Measurements from ENCODE around the gene PGLYRP2.

PGLYRP2 gene

DNA sequence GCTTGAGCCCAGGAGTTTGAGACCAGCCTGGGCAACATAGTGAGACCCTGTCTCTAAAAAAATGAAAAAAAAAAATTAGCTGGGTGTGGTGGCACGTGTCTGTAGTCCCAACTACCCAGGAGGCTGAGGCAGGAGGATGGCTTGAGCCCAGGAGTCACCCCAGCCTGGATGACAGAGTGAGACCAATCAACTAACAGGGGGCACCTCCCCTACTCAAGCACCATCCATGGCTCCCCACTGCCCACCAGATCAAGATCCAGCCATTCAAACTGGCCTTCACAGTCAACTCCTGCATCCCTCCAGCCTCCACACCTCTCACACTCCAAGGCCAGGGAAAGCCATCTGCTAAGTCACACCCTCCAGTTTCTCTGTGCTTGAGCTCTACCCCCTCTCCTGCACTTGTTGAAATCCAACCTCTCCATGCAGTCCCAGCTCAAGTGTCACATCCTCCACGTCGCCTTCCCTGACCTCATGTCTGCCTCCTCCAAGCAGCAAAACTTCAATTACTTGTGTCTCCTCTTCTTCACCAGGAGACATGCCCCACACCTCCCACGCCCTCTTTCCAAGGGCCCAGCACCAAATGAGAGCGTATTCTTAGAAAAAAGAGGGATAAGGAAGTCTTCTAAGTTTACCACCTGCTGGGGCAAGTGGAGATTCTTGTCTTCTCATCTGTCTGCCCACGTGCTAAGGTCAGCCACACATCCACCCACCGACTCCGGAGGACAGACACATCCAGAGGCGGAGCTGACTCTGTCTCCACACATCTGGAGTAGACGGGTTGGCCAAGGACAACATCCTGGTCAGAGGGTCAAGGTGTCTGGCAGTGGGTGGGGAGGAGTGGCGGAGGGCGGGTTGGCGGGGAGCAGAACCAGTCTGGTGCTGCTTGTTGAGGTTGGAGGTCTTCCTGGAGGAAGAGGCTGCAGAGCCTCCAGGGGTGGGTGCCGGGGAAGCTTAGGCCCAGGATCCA is 28.1 kb upstream of the PGLYRP2 start:
- H3K9me3 ChIP-seq (replicated peaks in 1 of 2; ENCODE audit: control insufficient read depth in 2 of 2, insufficient read depth in 1 of 2, low read depth in 1 of 2, low read length in 2 of 2) = peaks cover 0 to 6% of the 10 kb centered on the region in 2 donors
- H3K9ac ChIP-seq (ENCODE audit: low read depth, low read length, poor library complexity) = no peak overlapping the region
- H3K4ac ChIP-seq (ENCODE audit: low read length) = no peak overlapping the region
- no peak overlapping the region for H2BK15ac ChIP-seq (ENCODE audit: low read length)
- no peaks in the 10 kb centered on the region for H3K4me1 ChIP-seq (ENCODE audit: control insufficient read depth in 2 of 2, insufficient read depth in 1 of 2, low read depth in 1 of 2, low read length in 2 of 2)
- no peak overlapping the region for H3K27ac ChIP-seq (replicated peaks; ENCODE audit: low read length)
- H3K27me3 ChIP-seq (ENCODE audit: control insufficient read depth in 3 of 3, insufficient read depth in 3 of 3, low read depth in 1 of 3, low read length in 3 of 3) = peaks cover 0 to 12% (median 10%) of the 10 kb centered on the region in 3 experiments
- no peak overlapping the region for H3K14ac ChIP-seq (ENCODE audit: low read length)
- no peak overlapping the region for H2AFZ ChIP-seq (ENCODE audit: low read length)
- no peak overlapping the region for H2BK12ac ChIP-seq (ENCODE audit: low read length)
- WGBS, 2 donors (ENCODE audit: extremely low coverage in 2 of 2, insufficient read length in 2 of 2, insufficient replicate concordance in 1 of 2) = no CpG with 5 or more reads among the region's 14 CpGs
- no peaks in the 10 kb centered on the region for H3K36me3 ChIP-seq (replicated peaks in 1 of 2; ENCODE audit: control insufficient read depth in 2 of 2, insufficient read depth in 2 of 2, low read length in 2 of 2)
- no peak for DNase-seq (ENCODE audit: low spot score)
- no peak overlapping the region for H3K4me2 ChIP-seq (ENCODE audit: insufficient read depth, low read length, poor library complexity, severe bottlenecking)
- H4K8ac ChIP-seq (ENCODE audit: low read depth, low read length) = no peak overlapping the region
- H3K18ac ChIP-seq (ENCODE audit: low read length) = no peak overlapping the region
- H3K4me3 ChIP-seq (ENCODE audit: low read length in 2 of 2) = peak overlapping the region in 1 of 2 donors; percentile 0
- no peak overlapping the region for H2BK120ac ChIP-seq (ENCODE audit: low read depth, low read length)
- no peak overlapping the region for H3K23ac ChIP-seq (ENCODE audit: low read depth, low read length, poor library complexity)
- H4K91ac ChIP-seq (ENCODE audit: low read depth, low read length, poor library complexity) = no peak overlapping the region
- no peak overlapping the region for H2BK5ac ChIP-seq (ENCODE audit: low read length)
- H3K79me1 ChIP-seq (ENCODE audit: low read depth, low read length) = no peaks in the 10 kb centered on the region
- no peak overlapping the region for H2AK5ac ChIP-seq (ENCODE audit: low read depth, low read length)

DNA sequence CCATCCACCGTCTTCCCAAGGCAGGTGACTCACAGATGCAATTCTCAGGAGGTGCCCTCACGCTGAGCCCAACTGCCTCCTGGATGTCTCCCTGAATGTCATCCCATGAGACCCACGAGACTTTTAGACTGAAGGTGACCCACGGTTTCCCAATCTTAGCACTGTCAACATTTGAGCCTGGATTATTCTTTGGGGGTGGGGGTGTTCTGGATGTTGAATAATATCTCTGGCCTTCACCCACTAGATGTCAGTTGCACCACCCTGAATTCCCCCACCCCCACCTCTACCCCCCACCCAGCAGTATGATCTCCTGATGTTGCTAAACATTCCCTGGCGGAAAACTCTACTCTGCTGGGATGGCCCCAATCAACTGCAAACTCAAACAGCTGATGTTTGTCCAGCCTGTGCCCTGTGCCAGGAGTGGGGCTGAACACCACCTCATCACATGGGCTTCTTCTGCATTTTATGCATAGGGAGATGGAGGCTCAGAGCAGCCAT is 26.8 kb upstream of the PGLYRP2 start:
- Histone ChIP-seq H3K27ac (replicated peaks; ENCODE audit: low read length) (no peak overlapping the region), H2BK15ac (ENCODE audit: low read length) (no peak overlapping the region), H3K4me2 (ENCODE audit: insufficient read depth, low read length, poor library complexity, severe bottlenecking) (no peak overlapping the region), H2BK120ac (ENCODE audit: low read depth, low read length) (no peak overlapping the region), H3K14ac (ENCODE audit: low read length) (no peak overlapping the region), H2AK5ac (ENCODE audit: low read depth, low read length) (no peak overlapping the region), H3K4me3 (ENCODE audit: low read length in 2 of 2) (no peak overlapping the region), H3K36me3 (replicated peaks in 1 of 2; ENCODE audit: control insufficient read depth in 2 of 2, insufficient read depth in 2 of 2, low read length in 2 of 2) (no peaks in the 10 kb centered on the region), H3K4me1 (ENCODE audit: control insufficient read depth in 2 of 2, insufficient read depth in 1 of 2, low read depth in 1 of 2, low read length in 2 of 2) (no peaks in the 10 kb centered on the region), H3K79me1 (ENCODE audit: low read depth, low read length) (no peaks in the 10 kb centered on the region), H2BK5ac (ENCODE audit: low read length) (no peak overlapping the region), H4K8ac (ENCODE audit: low read depth, low read length) (no peak overlapping the region), H3K9me3 (replicated peaks in 1 of 2; ENCODE audit: control insufficient read depth in 2 of 2, insufficient read depth in 1 of 2, low read depth in 1 of 2, low read length in 2 of 2) (peaks cover 0 to 6% of the 10 kb centered on the region in 2 donors), H4K91ac (ENCODE audit: low read depth, low read length, poor library complexity) (no peak overlapping the region), H3K27me3 (ENCODE audit: control insufficient read depth in 3 of 3, insufficient read depth in 3 of 3, low read depth in 1 of 3, low read length in 3 of 3) (peaks cover 0 to 13% (median 12%) of the 10 kb centered on the region in 3 experiments), H3K18ac (ENCODE audit: low read length) (peak overlapping the region; percentile 35), H3K4ac (ENCODE audit: low read length) (no peak overlapping the region), H3K23ac (ENCODE audit: low read depth, low read length, poor library complexity) (no peak overlapping the region), H2AFZ (ENCODE audit: low read length) (no peak overlapping the region), H3K9ac (ENCODE audit: low read depth, low read length, poor library complexity) (no peak overlapping the region), H2BK12ac (ENCODE audit: low read length) (no peak overlapping the region)
- no CpG with 5 or more reads among the region's 5 CpGs for WGBS, 2 donors (ENCODE audit: extremely low coverage in 2 of 2, insufficient read length in 2 of 2, insufficient replicate concordance in 1 of 2)
- no peak for DNase-seq (ENCODE audit: low spot score)

DNA sequence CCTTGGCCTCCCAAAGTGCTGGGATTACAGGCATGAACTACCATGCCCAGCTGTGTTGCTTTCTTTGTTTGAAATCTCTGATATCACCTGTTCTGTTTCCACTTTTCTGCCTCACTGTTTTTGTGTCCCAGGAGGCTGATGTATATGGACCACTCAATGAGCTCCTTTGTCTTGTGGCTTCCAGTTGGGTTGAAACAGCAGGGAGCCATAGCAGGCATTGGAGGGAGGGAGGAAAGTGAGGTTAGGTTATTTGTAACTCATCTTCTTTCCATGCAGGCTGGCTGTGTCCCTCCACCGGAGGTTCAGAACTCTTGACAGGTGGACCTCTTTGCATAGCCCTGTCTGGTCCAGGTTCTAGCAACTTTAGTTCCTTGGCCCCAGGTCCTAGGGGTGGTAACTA is 23.0 kb upstream of the PGLYRP2 start:
- H2AFZ ChIP-seq (ENCODE audit: low read length) = no peak overlapping the region
- H3K9ac ChIP-seq (ENCODE audit: low read depth, low read length, poor library complexity) = no peak overlapping the region
- H3K4me3 ChIP-seq (ENCODE audit: low read length in 2 of 2) = no peak overlapping the region
- H3K18ac ChIP-seq (ENCODE audit: low read length) = no peak overlapping the region
- no peak overlapping the region for H2AK5ac ChIP-seq (ENCODE audit: low read depth, low read length)
- H2BK15ac ChIP-seq (ENCODE audit: low read length) = no peak overlapping the region
- no peaks in the 10 kb centered on the region for H3K4me1 ChIP-seq (ENCODE audit: control insufficient read depth in 2 of 2, insufficient read depth in 1 of 2, low read depth in 1 of 2, low read length in 2 of 2)
- H3K4ac ChIP-seq (ENCODE audit: low read length) = no peak overlapping the region
- H3K79me1 ChIP-seq (ENCODE audit: low read depth, low read length) = no peaks in the 10 kb centered on the region
- H3K27ac ChIP-seq (replicated peaks; ENCODE audit: low read length) = no peak overlapping the region
- no peak overlapping the region for H2BK12ac ChIP-seq (ENCODE audit: low read length)
- WGBS, 2 donors (ENCODE audit: extremely low coverage in 2 of 2, insufficient read length in 2 of 2, insufficient replicate concordance in 1 of 2) = no CpG with 5 or more reads among the region's 1 CpG
- H2BK5ac ChIP-seq (ENCODE audit: low read length) = no peak overlapping the region
- no peak overlapping the region for H3K23ac ChIP-seq (ENCODE audit: low read depth, low read length, poor library complexity)
- H2BK120ac ChIP-seq (ENCODE audit: low read depth, low read length) = no peak overlapping the region
- no peak overlapping the region for H3K4me2 ChIP-seq (ENCODE audit: insufficient read depth, low read length, poor library complexity, severe bottlenecking)
- no peak overlapping the region for H4K91ac ChIP-seq (ENCODE audit: low read depth, low read length, poor library complexity)
- no peak for DNase-seq (ENCODE audit: low spot score)
- H3K36me3 ChIP-seq (replicated peaks in 1 of 2; ENCODE audit: control insufficient read depth in 2 of 2, insufficient read depth in 2 of 2, low read length in 2 of 2) = no peaks in the 10 kb centered on the region
- peaks cover 0 to 6% of the 10 kb centered on the region in 2 donors for H3K9me3 ChIP-seq (replicated peaks in 1 of 2; ENCODE audit: control insufficient read depth in 2 of 2, insufficient read depth in 1 of 2, low read depth in 1 of 2, low read length in 2 of 2)
- H3K14ac ChIP-seq (ENCODE audit: low read length) = no peak overlapping the region
- H4K8ac ChIP-seq (ENCODE audit: low read depth, low read length) = no peak overlapping the region
- peaks cover 0 to 23% (median 0%) of the 10 kb centered on the region in 3 experiments for H3K27me3 ChIP-seq (ENCODE audit: control insufficient read depth in 3 of 3, insufficient read depth in 3 of 3, low read depth in 1 of 3, low read length in 3 of 3)

DNA sequence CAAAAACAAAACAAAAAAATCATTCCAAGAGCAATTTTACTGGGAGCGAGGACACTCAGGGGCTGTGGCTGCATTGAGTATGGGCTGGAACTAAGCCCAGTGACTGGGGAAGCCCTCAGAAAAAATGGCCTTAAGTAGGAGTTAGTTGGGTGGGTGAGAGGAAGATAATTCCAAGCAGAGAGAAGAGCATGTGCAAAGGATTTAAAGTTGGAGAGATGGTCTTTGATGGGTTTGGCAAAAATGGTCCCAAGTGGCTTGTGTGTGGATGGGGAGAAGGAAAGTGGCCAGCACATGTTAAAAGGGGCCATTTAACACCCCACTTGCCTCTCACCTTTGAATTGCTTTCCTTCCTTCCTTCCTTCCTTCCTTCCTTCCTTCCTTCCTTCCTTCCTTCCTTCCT is 22.3 kb upstream of the PGLYRP2 start:
- Histone ChIP-seq H3K27me3 (ENCODE audit: control insufficient read depth in 3 of 3, insufficient read depth in 3 of 3, low read depth in 1 of 3, low read length in 3 of 3) (peaks cover 0 to 22% (median 0%) of the 10 kb centered on the region in 3 experiments), H3K4me2 (ENCODE audit: insufficient read depth, low read length, poor library complexity, severe bottlenecking) (no peak overlapping the region), H3K4me3 (ENCODE audit: low read length in 2 of 2) (no peak overlapping the region), H3K4ac (ENCODE audit: low read length) (no peak overlapping the region), H2BK5ac (ENCODE audit: low read length) (no peak overlapping the region), H2BK120ac (ENCODE audit: low read depth, low read length) (no peak overlapping the region), H3K4me1 (ENCODE audit: control insufficient read depth in 2 of 2, insufficient read depth in 1 of 2, low read depth in 1 of 2, low read length in 2 of 2) (no peaks in the 10 kb centered on the region), H3K9ac (ENCODE audit: low read depth, low read length, poor library complexity) (no peak overlapping the region), H2BK12ac (ENCODE audit: low read length) (no peak overlapping the region), H3K18ac (ENCODE audit: low read length) (no peak overlapping the region), H3K9me3 (replicated peaks in 1 of 2; ENCODE audit: control insufficient read depth in 2 of 2, insufficient read depth in 1 of 2, low read depth in 1 of 2, low read length in 2 of 2) (peaks cover 0 to 4% of the 10 kb centered on the region in 2 donors), H3K14ac (ENCODE audit: low read length) (no peak overlapping the region), H2AK5ac (ENCODE audit: low read depth, low read length) (no peak overlapping the region), H3K36me3 (replicated peaks in 1 of 2; ENCODE audit: control insufficient read depth in 2 of 2, insufficient read depth in 2 of 2, low read length in 2 of 2) (no peaks in the 10 kb centered on the region), H3K23ac (ENCODE audit: low read depth, low read length, poor library complexity) (no peak overlapping the region), H2AFZ (ENCODE audit: low read length) (no peak overlapping the region), H3K79me1 (ENCODE audit: low read depth, low read length) (no peaks in the 10 kb centered on the region), H3K27ac (replicated peaks; ENCODE audit: low read length) (no peak overlapping the region), H2BK15ac (ENCODE audit: low read length) (no peak overlapping the region), H4K91ac (ENCODE audit: low read depth, low read length, poor library complexity) (no peak overlapping the region), H4K8ac (ENCODE audit: low read depth, low read length) (no peak overlapping the region)
- no peak for DNase-seq (ENCODE audit: low spot score)
- no CpG with 5 or more reads among the region's 1 CpG for whole genome bisulfite sequencing, 2 donors (ENCODE audit: extremely low coverage in 2 of 2, insufficient read length in 2 of 2, insufficient replicate concordance in 1 of 2)
